Right atrium auricular region (tissue), 2 donors: ENCODE data around the gene GAD2. TPM values are rescaled to one million over a fixed set of nuclear protein-coding genes. Genes with fewer than 3 reads are reported as not detected.

Experiments
- DNase-seq: peaks from one replicate; pipeline ENCODE4 v3.0.0-alpha.2; 2019; ENCODE audit warnings: low spot score
- H3K27ac ChIP-seq, 2 donors: fragments of 200-600 bp; sonication (generic); 1 replicate in 1 of 2; 2 replicates in 1 of 2; pipeline ENCODE4 v1.5.1; 2016 to 2019
- H3K27me3 ChIP-seq, 2 donors: fragments of 200-600 bp; sonication (generic); one replicate each; pipeline versions ENCODE4 v1.5.1 to v1.6.0; 2017 to 2019
- H3K36me3 ChIP-seq: fragments of 200-600 bp; sonication (generic); one replicate; pipeline ENCODE4 v1.5.1; 2016
- H3K4me1 ChIP-seq, 2 donors: fragments of 200-600 bp; sonication (generic); one replicate each; pipeline versions ENCODE4 v1.5.1 to v1.6.0; 2017 to 2019
- H3K4me3 ChIP-seq, 2 donors: fragments of 200-600 bp; sonication (generic); 1 replicate in 1 of 2; 2 replicates in 1 of 2; pipeline ENCODE4 v1.5.1; 2017 to 2019; ENCODE audit warnings: mild to moderate bottlenecking in 1 of 2, moderate library complexity in 1 of 2
- H3K9me3 ChIP-seq, 2 donors: fragments of 200-600 bp; sonication (generic); one replicate each; pipeline ENCODE4 v1.5.1; 2019
- total RNA-seq, 2 donors: library from RNA; depleted of rRNA; stranded (reverse); fragments of >200 nt; gene quantifications; one replicate each; pipeline ENCODE4 v1.1.0, GENCODE V29; 2016
- TF ChIP-seq, protein P1 (sequence below), 2 donors: fragments of 200-600 bp; sonication (generic); IDR thresholded peaks; one replicate each; pipeline ENCODE4 v1.5.1; 2019; ENCODE audit warnings: antibody characterized with exemption in 2 of 2

The GAD2 gene
- total RNA-seq, 2 donors from 2014 or later: not detected

DNA sequence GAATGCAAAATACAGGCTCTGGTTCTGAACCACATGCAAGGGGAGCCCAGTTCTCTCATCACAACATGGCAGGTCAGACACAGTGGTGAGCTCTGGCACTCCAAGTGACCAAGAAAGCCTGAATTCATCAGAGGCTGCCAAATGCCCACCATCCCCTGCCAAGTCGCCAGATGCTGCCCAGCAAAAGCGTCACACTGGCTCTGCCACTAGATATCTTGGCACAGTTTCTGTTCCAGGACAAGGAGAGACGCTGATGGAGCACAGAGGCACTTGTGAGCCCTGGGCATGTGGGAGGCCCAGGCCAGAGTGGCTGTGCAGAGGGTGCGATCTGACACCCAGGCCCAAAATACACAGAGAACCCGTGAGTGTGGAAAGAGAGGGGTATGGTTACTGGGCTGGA is 57.8 kb downstream of the GAD2 start:
- no peaks in the 10 kb centered on the region for H3K9me3 ChIP-seq

DNA sequence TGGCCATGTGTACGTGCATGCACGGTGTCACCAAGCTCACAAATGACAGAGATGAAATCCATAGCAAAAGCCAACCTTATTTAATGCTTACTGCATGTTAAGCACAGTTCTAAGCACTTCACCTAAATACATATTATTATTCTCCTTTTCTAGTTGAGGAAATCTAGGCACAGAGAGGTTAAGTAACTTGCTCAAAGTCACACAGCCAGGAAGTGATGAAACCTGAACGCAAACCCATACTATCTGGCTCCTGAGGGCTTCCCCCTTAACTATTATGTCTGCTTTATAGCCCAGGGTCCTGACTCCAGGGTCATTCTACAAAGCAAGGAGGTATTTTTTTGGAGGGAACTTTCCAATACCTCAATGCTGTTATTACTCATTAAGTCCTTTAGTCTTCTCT is 61.7 kb downstream of the GAD2 start:
- no peaks in the 10 kb centered on the region for H3K4me1 ChIP-seq
- H3K36me3 ChIP-seq: no peaks in the 10 kb centered on the region
- no peak for DNase-seq
- no peak overlapping the region for H3K27ac ChIP-seq
- TF ChIP-seq, protein P1, sequence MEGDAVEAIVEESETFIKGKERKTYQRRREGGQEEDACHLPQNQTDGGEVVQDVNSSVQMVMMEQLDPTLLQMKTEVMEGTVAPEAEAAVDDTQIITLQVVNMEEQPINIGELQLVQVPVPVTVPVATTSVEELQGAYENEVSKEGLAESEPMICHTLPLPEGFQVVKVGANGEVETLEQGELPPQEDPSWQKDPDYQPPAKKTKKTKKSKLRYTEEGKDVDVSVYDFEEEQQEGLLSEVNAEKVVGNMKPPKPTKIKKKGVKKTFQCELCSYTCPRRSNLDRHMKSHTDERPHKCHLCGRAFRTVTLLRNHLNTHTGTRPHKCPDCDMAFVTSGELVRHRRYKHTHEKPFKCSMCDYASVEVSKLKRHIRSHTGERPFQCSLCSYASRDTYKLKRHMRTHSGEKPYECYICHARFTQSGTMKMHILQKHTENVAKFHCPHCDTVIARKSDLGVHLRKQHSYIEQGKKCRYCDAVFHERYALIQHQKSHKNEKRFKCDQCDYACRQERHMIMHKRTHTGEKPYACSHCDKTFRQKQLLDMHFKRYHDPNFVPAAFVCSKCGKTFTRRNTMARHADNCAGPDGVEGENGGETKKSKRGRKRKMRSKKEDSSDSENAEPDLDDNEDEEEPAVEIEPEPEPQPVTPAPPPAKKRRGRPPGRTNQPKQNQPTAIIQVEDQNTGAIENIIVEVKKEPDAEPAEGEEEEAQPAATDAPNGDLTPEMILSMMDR (IDR thresholded peaks at IDR 0.05): no peak
- no peaks in the 10 kb centered on the region for H3K9me3 ChIP-seq
- H3K4me3 ChIP-seq: no peak overlapping the region
- H3K27me3 ChIP-seq: no peaks in the 10 kb centered on the region

More for the DNA sequence above, 57.8 kb downstream of the GAD2 start:
- H3K4me1 ChIP-seq: no peaks in the 10 kb centered on the region
- no peaks in the 10 kb centered on the region for H3K36me3 ChIP-seq
- no peaks in the 10 kb centered on the region for H3K27me3 ChIP-seq
- TF ChIP-seq, protein P1 (IDR thresholded peaks at IDR 0.05): no peak
- no peak for DNase-seq
- H3K27ac ChIP-seq: no peak overlapping the region
- no peak overlapping the region for H3K4me3 ChIP-seq

GRCh38 chr10:26290236-26290635 is 73.7 kb downstream of the GAD2 start:
- DNase-seq: no peak
- TF ChIP-seq, protein P1 (IDR thresholded peaks at IDR 0.05): no peak
- no peaks in the 10 kb centered on the region for H3K36me3 ChIP-seq
- H3K9me3 ChIP-seq: no peaks in the 10 kb centered on the region
- H3K27me3 ChIP-seq: no peaks in the 10 kb centered on the region
- no peak overlapping the region for H3K27ac ChIP-seq
- no peaks in the 10 kb centered on the region for H3K4me1 ChIP-seq
- H3K4me3 ChIP-seq: no peak overlapping the region

- Histone ChIP-seq H3K4me3 (no peak overlapping the region), H3K4me1 (no peaks in the 10 kb centered on the region), H3K36me3 (no peaks in the 10 kb centered on the region), H3K27ac (no peak overlapping the region), H3K9me3 (no peaks in the 10 kb centered on the region), H3K27me3 (no peaks in the 10 kb centered on the region)
- TF ChIP-seq, protein P1 (IDR thresholded peaks at IDR 0.05): no peak
- DNase-seq: no peak
Measured at GRCh38 chr10:26291721-26292480, 75.3 kb downstream of the GAD2 start.

GRCh38 chr10:26296360-26296759 is 79.8 kb downstream of the GAD2 start:
- no peaks in the 10 kb centered on the region for H3K9me3 ChIP-seq
- no peak overlapping the region for H3K27ac ChIP-seq
- H3K36me3 ChIP-seq: no peaks in the 10 kb centered on the region
- DNase-seq: no peak
- no peak overlapping the region for H3K4me3 ChIP-seq
- H3K27me3 ChIP-seq: no peaks in the 10 kb centered on the region
- no peaks in the 10 kb centered on the region for H3K4me1 ChIP-seq
- TF ChIP-seq, protein P1 (IDR thresholded peaks at IDR 0.05): no peak

DNA sequence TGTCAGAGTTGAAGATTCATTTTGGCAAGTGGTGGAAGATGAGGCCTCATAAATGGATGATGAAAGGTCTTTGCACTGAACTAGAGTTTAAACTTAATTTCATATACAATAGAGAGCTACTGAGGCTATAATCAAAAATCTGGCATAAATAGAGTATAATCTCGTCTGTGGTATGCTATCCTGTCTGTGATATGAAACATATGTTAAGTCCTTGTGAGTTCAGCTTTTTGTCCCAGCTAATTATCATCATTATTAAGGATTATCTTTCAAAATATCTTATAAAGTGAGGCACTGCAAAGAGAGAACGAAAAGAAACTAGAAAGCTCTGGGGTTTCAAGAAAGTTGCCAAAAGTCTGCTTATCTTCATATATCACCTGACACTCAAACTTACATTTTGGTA is 83.4 kb downstream of the GAD2 start:
- H3K36me3 ChIP-seq: no peaks in the 10 kb centered on the region
- TF ChIP-seq, protein P1 (IDR thresholded peaks at IDR 0.05): no peak
- no peaks in the 10 kb centered on the region for H3K9me3 ChIP-seq
- H3K4me1 ChIP-seq: no peaks in the 10 kb centered on the region
- no peaks in the 10 kb centered on the region for H3K27me3 ChIP-seq
- H3K4me3 ChIP-seq: no peak overlapping the region
- no peak overlapping the region for H3K27ac ChIP-seq
- no peak for DNase-seq
